Thyroid gland (tissue), 4 donors: ENCODE measurements around the gene SIRPA. TPM values are rescaled to one million over a fixed set of nuclear protein-coding genes. Genes with fewer than 3 reads are reported as not detected.

Experiments used
- DNase-seq, 2 donors: peaks; one replicate each; pipeline ENCODE4 v3.0.0-alpha.2; 2019
- H3K27ac ChIP-seq, 3 donors: fragments of 200-600 bp; sonication (generic); 1 replicate in 2 of 3; 2 replicates in 1 of 3; pipeline ENCODE4 v1.5.1; 2016 to 2019; ENCODE audit warnings: mild to moderate bottlenecking in 1 of 3, moderate library complexity in 1 of 3
- H3K27me3 ChIP-seq: fragments of 200-600 bp; sonication (generic); one replicate; pipeline ENCODE4 v1.5.1; 2019
- H3K36me3 ChIP-seq, 2 donors: fragments of 200-600 bp; sonication (generic); one replicate each; pipeline ENCODE4 v1.5.1; 2016 to 2019
- H3K4me1 ChIP-seq, 2 donors: fragments of 200-600 bp; sonication (generic); one replicate each; pipeline ENCODE4 v1.5.1; 2017 to 2019
- H3K4me3 ChIP-seq, 3 donors: fragments of 200-600 bp; sonication (generic); replicated peaks in 1 of 3; 1 replicate in 2 of 3; 2 replicates in 1 of 3; pipeline ENCODE4 v1.5.1; 2016; ENCODE audit warnings: mild to moderate bottlenecking in 1 of 3
- H3K9me3 ChIP-seq: fragments of 200-600 bp; sonication (generic); one replicate; pipeline ENCODE4 v1.5.1; 2017
- CTCF ChIP-seq, 6 experiments: fragments of 200-600 bp in 3 of 6; fragments of 450-650 bp in 3 of 6; sonication (generic) in 3 of 6; IDR thresholded peaks; one replicate each; pipeline ENCODE4 v1.5.1; 2016 to 2019; ENCODE audit warnings: antibody characterized with exemption in 6 of 6, mild to moderate bottlenecking in 2 of 6, inconsistent platforms in 1 of 6, moderate library complexity in 1 of 6
- POLR2A ChIP-seq, 2 donors: fragments of 450-650 bp; IDR thresholded peaks; one replicate each; pipeline ENCODE4 v1.6.1; 2017; ENCODE audit warnings: antibody characterized with exemption in 2 of 2, mild to moderate bottlenecking in 2 of 2, moderate library complexity in 1 of 2
- WGBS, 2 donors: methylation state at CpG; one replicate each; pipeline ENCODE4 v1.1.5; 2017; 5-methylcytosine and 5-hydroxymethylcytosine counted together
- intact Hi-C: fragments of 100-400 bp; cut with DNase I; formaldehyde crosslinking; loops from one replicate; pipeline ENCODE4 v1.15.1; 2023
- total RNA-seq, 4 donors: library from RNA; depleted of rRNA; stranded (reverse); fragments of >200 nt; gene quantifications; one replicate each; pipeline ENCODE4 v1.2.3, GENCODE V29; 2016

SIRPA gene
- total RNA-seq, 4 donors from 2014 or later, result 14.1 to 35.1 (median 25.4) TPM

GRCh38 chr20:1939270-1939595 lies 44.0 kb downstream of the SIRPA start:
- intact Hi-C loops, result no loop called here

GRCh38 chr20:1940581-1940980 lies 45.4 kb downstream of the SIRPA start:
- DNase-seq, result no peak
- peaks cover 0 to 5% of the 10 kb centered on the region in 2 donors for H3K4me1 ChIP-seq
- H3K36me3 ChIP-seq, result no peaks in the 10 kb centered on the region
- no peaks in the 10 kb centered on the region for H3K9me3 ChIP-seq
- H3K27me3 ChIP-seq, result no peaks in the 10 kb centered on the region
- no peak overlapping the region for H3K27ac ChIP-seq
- no peak for TF ChIP-seq CTCF (IDR thresholded peaks at IDR 0.05)
- TF ChIP-seq POLR2A (IDR thresholded peaks at IDR 0.05), result no peak
- intact Hi-C loops, result no loop called here
- 89 to 93% methylated on average over 5 of the region's 5 CpGs for WGBS, 2 donors
- H3K4me3 ChIP-seq, result no peak overlapping the region

More at GRCh38 chr20:1939270-1939595, 44.0 kb downstream of the SIRPA start:
- Histone ChIP-seq H3K4me3 (no peak overlapping the region), H3K27ac (no peak overlapping the region), H3K9me3 (no peaks in the 10 kb centered on the region), H3K27me3 (no peaks in the 10 kb centered on the region), H3K4me1 (no peaks in the 10 kb centered on the region), H3K36me3 (no peaks in the 10 kb centered on the region)
- TF ChIP-seq CTCF (IDR thresholded peaks at IDR 0.05), result no peak
- no peak for TF ChIP-seq POLR2A (IDR thresholded peaks at IDR 0.05)
- no peak for DNase-seq
- WGBS, 2 donors, result 89 to 91% methylated on average over 4 of the region's 4 CpGs

- intact Hi-C loops, result no loop called here
- DNase-seq, result no peak
Measured at GRCh38 chr20:1941226-1941625, 46.0 kb downstream of the SIRPA start.

GRCh38 chr20:1942061-1942460 lies 46.9 kb downstream of the SIRPA start:
- TF ChIP-seq CTCF (IDR thresholded peaks at IDR 0.05) (no peak), POLR2A (IDR thresholded peaks at IDR 0.05) (no peak)
- H3K4me1 ChIP-seq, result peaks cover 3 to 11% of the 10 kb centered on the region in 2 donors
- no peak for DNase-seq
- no peaks in the 10 kb centered on the region for H3K27me3 ChIP-seq
- intact Hi-C loops, result no loop called here
- WGBS, 2 donors, result 84 to 91% methylated on average over 7 of the region's 7 CpGs
- H3K4me3 ChIP-seq, result no peak overlapping the region
- H3K36me3 ChIP-seq, result no peaks in the 10 kb centered on the region
- H3K27ac ChIP-seq, result no peak overlapping the region
- H3K9me3 ChIP-seq, result no peaks in the 10 kb centered on the region

More at GRCh38 chr20:1941226-1941625, 46.0 kb downstream of the SIRPA start:
- Histone ChIP-seq H3K4me1 (peaks cover 0 to 5% of the 10 kb centered on the region in 2 donors), H3K27ac (no peak overlapping the region), H3K36me3 (no peaks in the 10 kb centered on the region), H3K9me3 (no peaks in the 10 kb centered on the region), H3K4me3 (no peak overlapping the region), H3K27me3 (no peaks in the 10 kb centered on the region)
- TF ChIP-seq CTCF (IDR thresholded peaks at IDR 0.05) (no peak), POLR2A (IDR thresholded peaks at IDR 0.05) (no peak)
- 55 to 57% methylated on average over 7 to 8 of the region's 8 CpGs for WGBS, 2 donors

- no peak overlapping the region for H3K4me3 ChIP-seq
- H3K27ac ChIP-seq, result no peak overlapping the region
- no peak for DNase-seq
- 84 to 88% methylated on average over 13 of the region's 13 CpGs for WGBS, 2 donors
- H3K36me3 ChIP-seq, result no peaks in the 10 kb centered on the region
- H3K4me1 ChIP-seq, result peaks cover 6 to 16% of the 10 kb centered on the region in 2 donors
- H3K27me3 ChIP-seq, result no peaks in the 10 kb centered on the region
- no peaks in the 10 kb centered on the region for H3K9me3 ChIP-seq
- TF ChIP-seq CTCF (IDR thresholded peaks at IDR 0.05), result no peak
- no peak for TF ChIP-seq POLR2A (IDR thresholded peaks at IDR 0.05)
- intact Hi-C loops, result no loop called here
Measured at GRCh38 chr20:1942486-1943274, 47.5 kb downstream of the SIRPA start.
